ENCODE measurements around the gene TRIP11.

TRIP11 gene

DNA sequence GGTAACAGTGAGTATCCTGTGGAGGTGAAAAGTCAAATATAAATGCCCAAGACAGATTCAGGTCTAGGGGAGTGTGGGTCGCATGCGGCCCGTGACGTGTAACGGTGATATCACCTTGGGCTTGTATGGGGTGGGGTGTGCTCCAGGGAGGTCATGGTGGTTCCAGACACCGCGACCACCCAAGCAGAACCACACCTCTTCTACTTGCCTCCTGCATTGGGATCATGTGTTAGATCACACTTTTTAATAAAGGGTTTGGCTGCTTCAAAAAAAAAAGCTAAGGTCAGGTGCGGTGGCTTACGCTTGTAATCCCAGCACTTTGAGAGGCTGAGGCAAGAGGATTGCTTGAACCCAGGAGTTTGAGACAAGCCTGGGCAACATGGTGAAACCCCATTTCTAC lies 96.9 kb downstream of the TRIP11 start:
- DNase-seq (ENCODE audit: low read depth): no peak
- TF ChIP-seq CTCF (conservative IDR thresholded peaks at IDR 0.05; ENCODE audit: low read depth, low read length): no peak
- no peak overlapping the region for H3K4me3 ChIP-seq (ENCODE audit: low read depth, low read length)

DNA sequence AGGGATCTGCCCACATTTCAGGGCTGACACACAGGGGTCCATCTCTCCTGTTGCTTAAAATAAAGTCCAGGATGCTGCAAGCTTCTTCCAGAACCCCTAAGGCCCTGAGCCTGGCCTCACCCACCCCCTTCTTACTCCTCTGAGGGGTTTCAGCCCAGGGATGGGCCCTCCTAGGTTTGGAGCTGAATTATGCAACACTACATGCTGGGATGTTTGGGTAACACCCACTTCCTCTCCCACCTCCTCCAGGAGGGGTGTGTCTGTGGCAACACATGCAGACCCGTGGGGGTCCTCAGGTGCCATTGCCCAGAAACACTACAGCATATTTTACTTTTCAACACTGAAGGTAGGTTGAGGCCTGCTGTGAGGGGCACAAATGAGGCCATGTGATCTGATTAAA lies 97.7 kb downstream of the TRIP11 start:
- H3K4me3 ChIP-seq (ENCODE audit: low read depth, low read length): no peak overlapping the region
- no peak for DNase-seq (ENCODE audit: low read depth)
- TF ChIP-seq CTCF (conservative IDR thresholded peaks at IDR 0.05; ENCODE audit: low read depth, low read length): no peak

DNA sequence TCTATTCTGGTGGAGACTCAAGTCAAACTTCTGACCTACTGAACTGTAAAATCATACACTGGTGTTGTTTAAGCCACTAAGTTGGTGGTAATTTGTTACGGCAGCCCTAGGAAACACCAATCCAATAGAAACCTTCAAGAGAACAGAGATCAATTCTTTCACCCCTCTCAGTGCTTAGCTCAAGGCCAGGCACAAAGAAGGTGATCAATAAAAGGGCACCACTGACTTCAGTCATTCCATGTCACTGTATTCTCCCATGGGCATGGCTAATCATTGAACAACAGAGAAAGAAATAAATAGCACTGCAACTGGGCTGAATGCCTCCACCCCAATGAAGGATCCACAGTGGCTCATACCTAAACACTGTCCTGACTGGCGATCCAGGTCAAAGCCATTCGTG lies 99.7 kb downstream of the TRIP11 start:
- H3K4me3 ChIP-seq (ENCODE audit: low read depth, low read length): no peak overlapping the region
- no peak for TF ChIP-seq CTCF (conservative IDR thresholded peaks at IDR 0.05; ENCODE audit: low read depth, low read length)
- no peak for DNase-seq (ENCODE audit: low read depth)

- H3K4me3 ChIP-seq (ENCODE audit: low read depth, low read length): no peak overlapping the region
- no peak for TF ChIP-seq CTCF (conservative IDR thresholded peaks at IDR 0.05; ENCODE audit: low read depth, low read length)
- DNase-seq (ENCODE audit: low read depth): no peak
These were observed 104.3 kb downstream of the TRIP11 start for GRCh38 chr14:91935586-91935985.

GRCh38 chr14:91934554-91935285 lies 105.1 kb downstream of the TRIP11 start:
- no peak overlapping the region for H3K4me3 ChIP-seq (ENCODE audit: low read depth, low read length)
- TF ChIP-seq CTCF (conservative IDR thresholded peaks at IDR 0.05; ENCODE audit: low read depth, low read length): no peak
- DNase-seq (ENCODE audit: low read depth): no peak

DNA sequence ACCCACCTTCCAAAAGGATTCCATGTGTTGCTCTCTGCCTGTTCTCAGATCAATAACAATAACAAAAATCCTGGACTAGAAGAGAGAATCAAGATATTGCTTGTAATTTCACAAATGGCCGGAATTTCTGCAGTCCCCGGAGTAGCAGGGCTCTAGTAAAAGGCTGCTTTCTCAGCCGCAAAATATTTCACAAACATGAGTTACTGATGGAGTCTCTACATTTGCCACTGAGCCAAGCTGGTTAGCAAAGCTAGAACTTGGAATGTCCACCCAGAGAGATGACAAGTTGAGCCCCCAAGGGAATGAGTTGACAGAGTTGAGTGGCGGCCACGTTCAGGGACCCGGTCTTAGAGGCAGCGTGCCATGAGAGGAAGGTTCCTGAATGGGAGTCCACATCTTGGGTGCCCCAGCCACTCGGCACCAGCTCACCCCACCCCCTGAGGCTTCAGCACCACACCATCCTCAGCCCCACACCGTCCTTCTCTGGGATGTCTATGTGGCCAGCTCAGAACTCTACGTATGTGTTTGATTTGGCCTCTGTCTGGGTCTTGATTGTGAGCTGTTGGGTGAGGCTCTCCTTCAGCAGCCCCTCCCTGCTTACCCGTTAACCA lies 108.3 kb downstream of the TRIP11 start:
- no peak for TF ChIP-seq CTCF (conservative IDR thresholded peaks at IDR 0.05; ENCODE audit: low read depth, low read length)
- DNase-seq (ENCODE audit: low read depth): no peak
- no peak overlapping the region for H3K4me3 ChIP-seq (ENCODE audit: low read depth, low read length)

- TF ChIP-seq CTCF (conservative IDR thresholded peaks at IDR 0.05; ENCODE audit: low read depth, low read length): no peak
- no peak overlapping the region for H3K4me3 ChIP-seq (ENCODE audit: low read depth, low read length)
- peak; percentile 33 for DNase-seq (ENCODE audit: low read depth)
These were observed 110.2 kb downstream of the TRIP11 start for GRCh38 chr14:91929700-91930099.
